ENCODE results near the gene SBF2. TPM values are rescaled to one million over a fixed set of nuclear protein-coding genes. Genes with fewer than 3 reads are reported as not detected.
"Not testable (repeated sequence)": the region's sequence is repeated elsewhere in the genome, so short reads cannot be mapped to it uniquely, and the experiment has no call there.

The SBF2 gene
- total RNA-seq, 4 donors from 2014 or later: 44.6 to 59.4 (median 53.4) TPM

DNA sequence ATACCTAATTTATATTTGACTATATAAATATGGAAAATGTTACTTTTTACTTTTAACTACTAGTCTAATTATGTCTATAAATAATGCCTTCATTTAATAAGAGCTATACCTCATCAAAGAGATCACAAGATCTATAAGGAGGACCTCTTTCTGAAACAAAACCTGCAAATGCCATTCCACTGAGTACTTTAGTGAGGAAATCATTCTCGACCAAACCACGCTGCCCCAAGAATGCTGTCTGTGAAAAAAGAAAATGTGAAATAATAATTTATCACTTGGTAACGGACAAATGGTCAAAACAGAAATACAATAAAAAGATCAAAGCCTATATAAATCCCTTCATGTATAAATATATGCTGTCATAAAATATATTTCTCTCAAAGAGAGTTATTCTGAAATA, 301.7 kb downstream of the SBF2 start:
- Histone ChIP-seq H3K27me3 (no peaks in the 10 kb centered on the region), H3K4me3 (no peak overlapping the region), H3K4me1 (no peaks in the 10 kb centered on the region), H3K36me3 (peaks cover 9 to 34% (median 12%) of the 10 kb centered on the region in 4 donors), H3K27ac (replicated peaks in 1 of 4) (no peak overlapping the region), H3K9me3 (no peaks in the 10 kb centered on the region)
- DNase-seq (ENCODE audit: extremely low spot score): no peak
- 92% methylated on average over 3 of the region's 3 CpGs for WGBS
- TF ChIP-seq EP300 (IDR thresholded peaks at IDR 0.05) (no peak), POLR2AphosphoS5 (IDR thresholded peaks at IDR 0.05) (no peak), POLR2A (IDR thresholded peaks at IDR 0.05; ENCODE audit: low read depth) (no peak)
- TF ChIP-seq, protein P1, sequence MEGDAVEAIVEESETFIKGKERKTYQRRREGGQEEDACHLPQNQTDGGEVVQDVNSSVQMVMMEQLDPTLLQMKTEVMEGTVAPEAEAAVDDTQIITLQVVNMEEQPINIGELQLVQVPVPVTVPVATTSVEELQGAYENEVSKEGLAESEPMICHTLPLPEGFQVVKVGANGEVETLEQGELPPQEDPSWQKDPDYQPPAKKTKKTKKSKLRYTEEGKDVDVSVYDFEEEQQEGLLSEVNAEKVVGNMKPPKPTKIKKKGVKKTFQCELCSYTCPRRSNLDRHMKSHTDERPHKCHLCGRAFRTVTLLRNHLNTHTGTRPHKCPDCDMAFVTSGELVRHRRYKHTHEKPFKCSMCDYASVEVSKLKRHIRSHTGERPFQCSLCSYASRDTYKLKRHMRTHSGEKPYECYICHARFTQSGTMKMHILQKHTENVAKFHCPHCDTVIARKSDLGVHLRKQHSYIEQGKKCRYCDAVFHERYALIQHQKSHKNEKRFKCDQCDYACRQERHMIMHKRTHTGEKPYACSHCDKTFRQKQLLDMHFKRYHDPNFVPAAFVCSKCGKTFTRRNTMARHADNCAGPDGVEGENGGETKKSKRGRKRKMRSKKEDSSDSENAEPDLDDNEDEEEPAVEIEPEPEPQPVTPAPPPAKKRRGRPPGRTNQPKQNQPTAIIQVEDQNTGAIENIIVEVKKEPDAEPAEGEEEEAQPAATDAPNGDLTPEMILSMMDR (IDR thresholded peaks at IDR 0.05): no peak
- intact Hi-C loops (cut with DNase I): loop anchor here (5.0 to 10.0 kb wide), 2 partner anchors 212 to 315 kb away; partner anchors contain the start of gene ADM

DNA sequence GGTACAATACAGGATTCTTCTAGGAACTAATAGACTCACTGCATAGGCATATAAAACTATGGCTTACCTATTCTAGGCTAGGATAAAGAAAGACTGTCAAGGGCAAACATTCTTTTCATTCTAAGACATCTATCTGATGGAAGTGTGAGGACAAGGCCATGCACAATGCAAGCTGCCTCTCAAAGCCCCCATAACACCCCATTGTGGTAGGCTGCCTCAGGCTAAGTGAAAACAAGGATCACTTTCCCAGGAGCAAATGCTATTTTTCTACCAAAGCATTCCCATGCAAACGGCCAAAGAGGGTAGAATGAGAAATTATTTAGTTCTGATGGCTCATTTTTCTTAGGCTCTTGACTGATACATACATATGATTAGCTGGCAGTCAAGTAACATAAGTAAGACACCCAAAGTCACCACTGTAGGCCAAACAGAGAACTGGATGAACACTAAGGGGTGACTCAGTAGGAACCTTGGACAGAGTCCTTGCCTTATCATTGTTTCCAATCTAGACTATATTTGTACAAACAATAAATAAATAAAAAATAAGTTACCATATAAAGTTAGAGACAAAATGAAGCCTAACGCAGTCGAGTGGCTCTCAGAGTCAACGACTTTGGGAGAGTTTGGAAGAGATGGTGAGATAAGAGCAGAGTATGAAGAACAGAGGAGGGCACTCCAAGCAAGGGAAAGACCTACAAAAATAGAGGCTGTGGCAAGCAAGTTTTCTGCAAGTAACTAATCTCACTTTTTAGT, 303.6 kb downstream of the SBF2 start:
- intact Hi-C loops (cut with DNase I): loop anchor here (5.0 to 10.0 kb wide), 2 partner anchors 214 to 317 kb away; partner anchors contain the start of gene ADM
- Histone ChIP-seq H3K4me3 (no peak overlapping the region), H3K27ac (replicated peaks in 1 of 4) (no peak overlapping the region), H3K27me3 (no peaks in the 10 kb centered on the region), H3K4me1 (no peaks in the 10 kb centered on the region), H3K9me3 (no peaks in the 10 kb centered on the region), H3K36me3 (peaks cover 8 to 24% (median 10%) of the 10 kb centered on the region in 4 donors)
- WGBS: 75% methylated on average over 4 of the region's 4 CpGs
- TF ChIP-seq POLR2A (IDR thresholded peaks at IDR 0.05; ENCODE audit: low read depth) (no peak), EP300 (IDR thresholded peaks at IDR 0.05) (no peak), POLR2AphosphoS5 (IDR thresholded peaks at IDR 0.05) (no peak)
- TF ChIP-seq, protein P1 (IDR thresholded peaks at IDR 0.05): peak; percentile 27 to 50 (median 39)
- DNase-seq (ENCODE audit: extremely low spot score): no peak

DNA sequence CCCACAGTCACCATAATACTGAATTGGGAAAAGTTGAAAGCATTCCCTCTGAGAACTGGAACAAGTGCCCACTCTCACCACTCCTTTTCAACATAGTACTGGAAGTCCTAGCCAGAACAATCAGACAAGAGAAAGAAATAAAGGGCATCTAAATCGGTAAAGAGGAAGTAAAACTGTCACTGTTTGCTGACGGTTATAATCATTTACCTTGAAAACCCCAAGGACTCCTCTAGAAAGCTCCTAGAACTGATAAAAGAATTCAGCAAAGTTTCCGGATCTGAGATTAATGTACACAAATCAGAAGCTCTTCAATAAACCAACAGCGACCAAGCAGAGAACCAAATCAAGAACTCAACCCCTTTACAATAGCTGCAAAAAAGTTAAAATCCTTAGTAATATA, 306.7 kb downstream of the SBF2 start:
- WGBS: 91% methylated on average over 4 of the region's 4 CpGs
- H3K4me1 ChIP-seq; H3K27ac ChIP-seq (replicated peaks in 1 of 4); H3K4me3 ChIP-seq; H3K27me3 ChIP-seq; DNase-seq (ENCODE audit: extremely low spot score); intact Hi-C loops (cut with DNase I); H3K9me3 ChIP-seq: not testable (repeated sequence)
- H3K36me3 ChIP-seq: peaks cover 4 to 33% (median 13%) of the 10 kb centered on the region in 4 donors

DNA sequence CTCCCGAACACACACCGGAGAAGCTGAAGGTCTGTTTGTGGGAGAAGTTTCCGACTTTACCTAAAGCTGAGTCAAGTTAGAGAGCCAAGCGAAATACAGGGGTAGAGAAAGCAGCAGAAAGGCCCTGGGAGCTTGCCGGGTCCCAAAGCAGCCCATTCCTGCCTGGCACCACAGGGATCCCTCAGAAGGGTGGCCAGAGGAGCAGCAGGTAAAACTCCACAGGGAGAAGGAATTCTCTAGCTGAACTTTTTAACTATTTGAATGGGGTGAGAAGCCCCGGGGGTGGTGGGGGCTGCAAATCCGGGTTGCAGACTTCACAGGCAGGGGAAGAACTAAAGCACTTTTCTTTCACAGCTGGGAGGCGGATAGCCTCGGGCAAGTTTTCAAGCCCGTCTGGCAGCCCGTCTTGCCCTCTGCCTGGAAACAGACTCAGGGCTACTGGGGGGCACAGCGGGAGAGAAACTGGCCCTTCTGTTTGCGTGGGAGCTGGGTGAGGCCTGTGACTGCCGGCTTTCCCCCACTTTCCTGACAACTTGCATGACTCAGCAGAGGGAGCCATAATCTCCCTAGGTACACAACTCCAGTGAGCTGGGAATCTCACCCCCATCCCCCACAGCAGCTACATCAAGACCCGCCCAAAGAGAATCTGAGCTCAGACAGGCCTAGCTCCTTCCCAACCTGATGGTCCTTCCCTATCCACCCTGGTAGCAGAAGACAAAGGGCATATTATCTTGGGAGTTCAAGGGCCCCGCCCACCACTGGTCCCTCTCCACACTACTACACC, 311.0 kb downstream of the SBF2 start:
- Histone ChIP-seq H3K4me1 (peaks cover 0 to 3% (median 1%) of the 10 kb centered on the region in 4 donors), H3K36me3 (peaks cover 0 to 18% (median 4%) of the 10 kb centered on the region in 4 donors), H3K27me3 (no peaks in the 10 kb centered on the region), H3K9me3 (no peaks in the 10 kb centered on the region), H3K27ac (replicated peaks in 1 of 4) (no peak overlapping the region), H3K4me3 (no peak overlapping the region)
- WGBS: 95% methylated on average over 16 of the region's 16 CpGs
- TF ChIP-seq, protein P1 (IDR thresholded peaks at IDR 0.05): no peak
- TF ChIP-seq EP300 (IDR thresholded peaks at IDR 0.05): no peak
- no peak for TF ChIP-seq POLR2A (IDR thresholded peaks at IDR 0.05; ENCODE audit: low read depth)
- TF ChIP-seq POLR2AphosphoS5 (IDR thresholded peaks at IDR 0.05): no peak
- intact Hi-C loops (cut with DNase I): no loop called here
- no peak for DNase-seq (ENCODE audit: extremely low spot score)

DNA sequence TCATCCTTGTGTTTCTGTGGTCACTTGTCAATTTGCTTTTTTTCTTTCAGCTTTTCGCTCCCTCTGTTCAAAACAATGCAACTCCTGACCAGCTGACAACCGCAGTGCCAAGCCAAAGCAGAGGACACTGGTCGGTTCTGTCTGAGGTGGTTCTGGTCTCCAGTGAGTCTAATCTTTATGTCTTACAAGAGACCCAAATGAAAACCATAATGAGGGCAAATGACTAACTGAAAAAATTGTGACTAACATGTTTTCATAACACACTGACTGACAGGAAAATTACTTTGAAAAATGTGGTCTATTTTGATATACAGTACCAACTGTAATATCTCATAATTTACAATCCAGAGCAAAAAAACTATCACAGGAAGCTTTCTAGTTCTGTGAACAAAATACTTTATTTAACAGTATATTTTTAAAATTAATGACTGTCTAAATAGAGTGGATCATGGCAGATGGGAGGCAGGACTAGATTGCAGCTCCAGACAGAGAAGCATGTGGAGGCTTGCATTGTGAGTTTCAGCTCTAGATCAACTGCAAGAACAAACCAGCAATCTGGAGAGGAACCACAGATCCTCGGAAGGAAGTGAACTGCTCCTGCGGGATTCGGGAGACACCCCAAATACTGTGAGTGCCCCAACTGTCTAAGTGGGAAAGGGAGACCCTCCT, 311.8 kb downstream of the SBF2 start:
- Histone ChIP-seq H3K36me3 (peaks cover 0 to 16% (median 4%) of the 10 kb centered on the region in 4 donors), H3K9me3 (no peaks in the 10 kb centered on the region), H3K4me3 (no peak overlapping the region), H3K27me3 (no peaks in the 10 kb centered on the region), H3K27ac (replicated peaks in 1 of 4) (no peak overlapping the region), H3K4me1 (peaks cover 0 to 10% (median 2%) of the 10 kb centered on the region in 4 donors)
- 85% methylated on average over 6 of the region's 6 CpGs for WGBS
- no peak for DNase-seq (ENCODE audit: extremely low spot score)
- no peak for TF ChIP-seq EP300 (IDR thresholded peaks at IDR 0.05)
- TF ChIP-seq, protein P1 (IDR thresholded peaks at IDR 0.05): no peak
- intact Hi-C loops (cut with DNase I): no loop called here
